Right lobe of liver (tissue), 6 donors: ENCODE data around the gene TNS1. TPM values are rescaled to one million over a fixed set of nuclear protein-coding genes. Genes with fewer than 3 reads are reported as not detected.
A peak's percentile ranks its signal among the peaks of the same experiment; 100 is the strongest.

Experiments used
- ATAC-seq, 4 donors: fragments of 200-7000 bp; cut with Tn5 transposase; one replicate each; pipeline ENCODE4 v1.9.1; 2020; ENCODE audit warnings: mild to moderate bottlenecking in 4 of 4, moderate library complexity in 4 of 4
- DNase-seq, 3 donors: peaks; one replicate each; pipeline ENCODE4 v3.0.0-alpha.2; 2020
- H3K27ac ChIP-seq, 3 donors: fragments of 200-600 bp; one replicate each; pipeline ENCODE4 v1.8.0; 2022
- H3K27me3 ChIP-seq, 2 donors: fragments of 200-600 bp; one replicate each; pipeline ENCODE4 v1.8.0; 2022
- H3K36me3 ChIP-seq, 4 donors: fragments of 200-600 bp; sonication (generic) in 1 of 4; one replicate each; pipeline versions ENCODE4 v1.5.1 to v1.8.0; 2017 to 2022; ENCODE audit warnings: control low read depth in 1 of 4
- H3K4me1 ChIP-seq, 4 donors: fragments of 200-600 bp; sonication (generic) in 1 of 4; one replicate each; pipeline versions ENCODE4 v1.5.1 to v1.8.0; 2017 to 2022; ENCODE audit warnings: control low read depth in 1 of 4
- H3K4me3 ChIP-seq, 3 donors: fragments of 200-600 bp; one replicate each; pipeline ENCODE4 v1.8.0; 2022
- H3K9me3 ChIP-seq, 4 donors: fragments of 200-600 bp; sonication (generic) in 1 of 4; one replicate each; pipeline versions ENCODE4 v1.5.1 to v1.8.0; 2017 to 2022; ENCODE audit warnings: control low read depth in 1 of 4
- CTCF ChIP-seq, 4 donors: fragments of 200-600 bp in 3 of 4; fragments of 450-650 bp in 1 of 4; IDR thresholded peaks; one replicate each; pipeline versions ENCODE4 v1.5.1 to v1.8.0; 2016 to 2022; ENCODE audit warnings: antibody characterized with exemption in 4 of 4, mild to moderate bottlenecking in 2 of 4
- POLR2A ChIP-seq: fragments of 450-650 bp; IDR thresholded peaks from one replicate; pipeline ENCODE4 v1.6.1; 2017; ENCODE audit warnings: antibody characterized with exemption, mild to moderate bottlenecking
- WGBS: methylation state at CpG from one replicate; pipeline ENCODE4 v1.1.6; 2018; ENCODE audit warnings: low coverage, low lambda C conversion rate; ENCODE audit not compliant: insufficient coverage; ENCODE audit errors: missing lambda C conversion rate; 5-methylcytosine and 5-hydroxymethylcytosine counted together
- intact Hi-C, 2 donors: fragments of 100-400 bp; cut with DNase I; formaldehyde crosslinking; loops; one replicate each; pipeline versions ENCODE4 v1.11.2 to v1.14.1; 2022
- total RNA-seq, 6 experiments: library from RNA; depleted of rRNA in 2 of 6; stranded (reverse); fragments of >200 nt in 2 of 6; fragmentation: NEBNext Ultra II Directional in 3 of 6; extraction: Animal tissue kit (Norgen Biotek cat#: 25700) in 3 of 6; gene quantifications; one replicate each; pipeline versions ENCODE4 v1.1.0 to v1.2.4, GENCODE V29; 2016 to 2023
- donor health status: DM: no; HTN: yes; CAD: no.
- donor health status: DM: no; HTN: no; CAD: no.
- donor health status: DM: no; HTN: no; CAD: no.
- donor health status: DM: no; HTN: yes; CAD: no.
- donor health status: DM: no; HTN: yes; CAD: no.

TNS1 gene
- total RNA-seq, 6 experiments from 2014 or later, result 68.4 to 209 (median 99.2) TPM

- ATAC-seq, result no peak
- 88% methylated on average over 2 of the region's 4 CpGs for WGBS
- DNase-seq, result no peak
- no peak for TF ChIP-seq CTCF (IDR thresholded peaks at IDR 0.05)
- TF ChIP-seq POLR2A, result no peak
- Histone ChIP-seq H3K4me3 (no peak overlapping the region), H3K9me3 (no peaks in the 10 kb centered on the region), H3K36me3 (no peaks in the 10 kb centered on the region), H3K27me3 (no peaks in the 10 kb centered on the region), H3K4me1 (peaks cover 0 to 9% (median 0%) of the 10 kb centered on the region in 4 donors), H3K27ac (no peak overlapping the region)
- intact Hi-C loops, result no loop called here
Measured at GRCh38 chr2:218006741-218007140, 3.9 kb upstream of the TNS1 start.

GRCh38 chr2:218005486-218005885, 2.7 kb upstream of the TNS1 start:
- intact Hi-C loops, result no loop called here
- ATAC-seq, result no peak

GRCh38 chr2:218005028-218005427, 2.2 kb upstream of the TNS1 start:
- Histone ChIP-seq H3K36me3 (no peaks in the 10 kb centered on the region), H3K9me3 (no peaks in the 10 kb centered on the region), H3K4me1 (peaks cover 0 to 2% (median 0%) of the 10 kb centered on the region in 4 donors), H3K27me3 (no peaks in the 10 kb centered on the region), H3K27ac (no peak overlapping the region), H3K4me3 (no peak overlapping the region)
- WGBS, result 100% methylated on average over 1 of the region's 4 CpGs
- TF ChIP-seq POLR2A, result no peak
- DNase-seq (no peak), ATAC-seq (no peak)
- intact Hi-C loops, result no loop called here

More at GRCh38 chr2:218005486-218005885, 2.7 kb upstream of the TNS1 start:
- Histone ChIP-seq H3K4me3 (no peak overlapping the region), H3K36me3 (no peaks in the 10 kb centered on the region), H3K27ac (no peak overlapping the region), H3K9me3 (no peaks in the 10 kb centered on the region), H3K27me3 (no peaks in the 10 kb centered on the region), H3K4me1 (peaks cover 0 to 7% (median 0%) of the 10 kb centered on the region in 4 donors)
- no peak for DNase-seq
- 89% methylated on average over 3 of the region's 3 CpGs for WGBS
- TF ChIP-seq POLR2A, result no peak
- TF ChIP-seq CTCF (IDR thresholded peaks at IDR 0.05), result no peak

GRCh38 chr2:218003981-218004419, 1.2 kb upstream of the TNS1 start:
- H3K9me3 ChIP-seq, result no peaks in the 10 kb centered on the region
- TF ChIP-seq CTCF (IDR thresholded peaks at IDR 0.05), result no peak
- no peak for TF ChIP-seq POLR2A
- ATAC-seq (peak in 2 of 4 donors; percentile 20 to 35), DNase-seq (no peak)
- no peaks in the 10 kb centered on the region for H3K36me3 ChIP-seq
- no peaks in the 10 kb centered on the region for H3K4me1 ChIP-seq
- WGBS, result 78% methylated on average over 1 of the region's 6 CpGs
- intact Hi-C loops, result no loop called here
- H3K4me3 ChIP-seq, result no peak overlapping the region
- H3K27ac ChIP-seq, result no peak overlapping the region
- no peaks in the 10 kb centered on the region for H3K27me3 ChIP-seq

- H3K4me1 ChIP-seq, result no peaks in the 10 kb centered on the region
- intact Hi-C loops, result no loop called here
Measured at GRCh38 chr2:218003281-218003944, 618 bp upstream of the TNS1 start.

More at GRCh38 chr2:218003281-218003944, 618 bp upstream of the TNS1 start:
- Histone ChIP-seq H3K27me3 (no peaks in the 10 kb centered on the region), H3K9me3 (no peaks in the 10 kb centered on the region), H3K27ac (no peak overlapping the region), H3K36me3 (no peaks in the 10 kb centered on the region), H3K4me3 (no peak overlapping the region)
- 55% methylated on average over 8 of the region's 11 CpGs for WGBS
- no peak for TF ChIP-seq CTCF (IDR thresholded peaks at IDR 0.05)
- TF ChIP-seq POLR2A, result no peak
- ATAC-seq, result no peak
- no peak for DNase-seq
